Germinal center (tissue), 1 donor: ENCODE results near the gene TREX2.
A peak's percentile ranks its signal among the peaks of the same experiment; 100 is the strongest.
"Not testable (repeated sequence)": the region's sequence is repeated elsewhere in the genome, so short reads cannot be mapped to it uniquely, and the experiment has no call there.

Experiments
- DNase-seq: peaks from one replicate; pipeline ENCODE4 v3.0.0; 2012; ENCODE audit warnings: mixed read lengths, low spot score

Gene TREX2

DNA sequence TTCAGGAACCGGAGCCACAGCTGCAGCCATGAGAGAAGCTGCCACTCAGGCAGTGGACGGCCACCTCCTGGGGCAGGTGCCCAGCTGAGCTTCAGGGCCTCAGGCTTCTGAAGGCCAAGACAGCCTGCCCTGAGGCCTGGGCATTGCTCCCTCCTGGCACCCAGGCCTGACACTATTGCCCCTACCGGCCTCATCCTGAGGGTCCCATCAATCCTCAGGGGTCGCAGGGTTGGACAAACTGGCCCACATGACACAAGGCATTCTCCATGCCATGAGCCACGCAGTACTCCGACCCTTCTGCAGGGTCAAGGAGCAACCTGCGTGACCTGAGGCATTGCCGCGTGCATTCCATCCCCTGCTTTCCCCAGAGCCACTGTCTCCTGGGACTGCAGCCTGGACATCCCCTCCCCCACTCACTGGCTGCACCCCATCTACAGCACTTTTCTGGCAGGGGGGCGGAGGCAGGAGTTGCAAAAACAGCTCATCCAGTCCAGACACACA is 37.6 kb downstream of the TREX2 start:
- DNase-seq: no peak

DNA sequence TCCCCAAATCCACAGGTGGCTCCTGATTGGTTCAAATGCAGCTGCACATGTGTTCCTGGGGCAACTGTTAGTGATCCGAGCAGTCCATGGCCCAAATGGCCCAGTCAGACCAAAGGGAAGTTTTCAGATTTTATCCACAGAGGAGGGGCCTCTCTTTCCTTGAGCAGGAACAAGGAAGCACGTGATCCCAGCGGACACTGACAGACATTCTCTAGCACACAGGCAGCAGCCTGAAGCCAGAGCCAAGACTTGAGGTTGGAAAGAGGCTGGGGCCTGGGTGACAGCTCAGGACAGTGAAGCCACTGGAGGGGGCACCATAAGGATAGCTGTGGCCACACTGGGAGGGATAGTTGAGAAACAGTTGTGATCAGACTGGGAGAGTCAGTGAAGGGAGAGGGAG is 38.1 kb downstream of the TREX2 start:
- DNase-seq: no peak

DNA sequence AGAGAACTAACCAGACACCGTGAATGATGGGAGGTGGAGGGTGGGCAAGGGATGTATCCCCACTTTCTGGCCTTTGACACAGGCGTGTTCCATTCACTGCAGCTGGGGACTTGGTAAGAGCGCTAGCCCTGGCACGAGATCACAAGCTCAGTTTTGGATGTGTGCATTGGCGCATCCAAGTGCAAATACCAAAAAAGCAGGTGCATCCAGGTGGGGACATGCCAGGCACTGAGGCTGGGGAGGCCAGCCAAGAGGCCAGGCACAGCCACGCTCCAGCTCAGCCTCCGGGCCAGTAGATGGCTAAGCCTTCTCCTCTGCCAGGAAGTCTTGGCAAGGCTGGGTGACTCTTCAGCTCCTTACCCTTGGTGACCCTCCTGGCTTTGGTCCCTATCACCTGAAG is 39.0 kb downstream of the TREX2 start:
- DNase-seq: no peak

- no peak for DNase-seq
Measured at GRCh38 chrX:153406011-153406410, 39.8 kb downstream of the TREX2 start.

DNA sequence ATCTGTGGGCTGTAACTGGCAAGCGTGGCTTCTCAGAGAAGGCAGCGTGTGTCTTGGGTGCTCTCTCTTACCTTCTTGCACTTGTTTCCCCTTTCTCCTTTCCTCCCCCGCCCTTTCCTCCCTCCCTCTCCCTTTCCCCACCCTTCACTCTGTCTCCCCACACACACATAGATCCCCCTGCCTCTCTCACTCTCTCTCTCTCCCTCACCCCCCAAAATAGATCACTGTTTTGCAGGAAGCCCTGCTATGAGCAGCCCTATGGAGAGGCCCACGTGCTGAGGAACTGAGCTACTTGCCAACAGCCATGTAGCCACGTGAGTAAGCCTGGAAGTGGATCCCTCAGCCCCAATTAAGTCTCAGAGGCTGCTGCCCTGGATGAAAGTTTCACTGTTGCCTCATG is 40.4 kb downstream of the TREX2 start:
- DNase-seq: no peak

DNA sequence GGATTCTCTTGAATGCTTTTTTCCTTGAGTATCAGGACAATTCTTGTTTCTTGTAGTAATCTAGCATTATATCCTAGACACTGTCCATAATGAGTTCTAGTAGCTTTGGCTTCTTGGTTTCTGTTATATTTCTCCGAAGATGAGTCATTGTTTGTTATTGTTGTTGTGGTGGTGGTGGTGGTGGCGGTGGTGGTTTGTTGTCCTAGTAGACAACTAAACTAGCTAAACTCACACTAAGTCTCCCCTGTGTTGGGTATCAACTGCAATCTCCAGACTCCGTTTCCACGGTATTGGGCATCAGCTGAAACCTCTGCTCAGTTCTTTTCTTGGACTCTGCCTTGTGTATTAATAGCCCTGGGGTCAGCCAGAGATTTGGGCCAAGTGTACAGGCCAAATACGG is 41.5 kb downstream of the TREX2 start:
- not testable (repeated sequence) for DNase-seq

GRCh38 chrX:153401133-153401764 is 44.6 kb downstream of the TREX2 start, which contains the start of gene PNMA6E:
PNMA6E (minus strand) TSS chrX:153401350; CDS start chrX:153398849, 2,501 bp downstream.
- DNase-seq: no peak

- DNase-seq: peak; percentile 75
Measured at GRCh38 chrX:153400146-153401132, 45.4 kb downstream of the TREX2 start.

DNA sequence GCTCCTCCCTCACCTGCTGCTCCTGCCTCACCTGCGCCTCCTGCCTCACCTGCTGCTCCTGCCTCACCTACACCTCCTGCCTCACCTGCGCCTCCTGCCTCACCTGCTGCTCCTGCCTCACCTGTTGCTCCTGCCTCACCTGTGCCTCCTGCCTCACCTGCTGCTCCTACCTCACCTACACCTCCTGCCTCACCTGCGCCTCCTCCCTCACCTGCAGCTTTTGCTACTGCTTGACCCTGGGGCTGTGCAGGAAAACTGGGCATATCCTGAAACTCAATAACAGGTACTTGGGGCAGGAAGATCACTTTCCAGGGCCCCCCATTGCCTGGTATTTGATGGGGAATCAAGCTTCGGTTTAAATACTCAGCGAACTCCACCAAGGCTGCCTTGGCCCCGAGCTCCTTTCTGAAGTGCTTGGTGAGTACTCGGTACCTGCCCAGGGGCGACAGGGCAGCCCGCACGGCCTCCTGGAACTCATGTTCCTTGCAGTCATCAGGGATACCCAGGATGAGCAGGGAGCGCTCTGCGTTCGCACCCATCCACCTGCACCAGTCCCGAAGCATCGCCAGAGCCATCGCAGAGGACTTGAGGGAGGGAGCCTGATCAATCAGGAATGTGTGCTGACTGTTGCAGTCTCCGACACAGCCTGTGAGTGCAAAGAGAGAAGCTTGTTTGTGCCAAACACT is 47.4 kb downstream of the TREX2 start:
- no peak for DNase-seq

GRCh38 chrX:153397256-153397960 is 48.4 kb downstream of the TREX2 start:
- no peak for DNase-seq

DNA sequence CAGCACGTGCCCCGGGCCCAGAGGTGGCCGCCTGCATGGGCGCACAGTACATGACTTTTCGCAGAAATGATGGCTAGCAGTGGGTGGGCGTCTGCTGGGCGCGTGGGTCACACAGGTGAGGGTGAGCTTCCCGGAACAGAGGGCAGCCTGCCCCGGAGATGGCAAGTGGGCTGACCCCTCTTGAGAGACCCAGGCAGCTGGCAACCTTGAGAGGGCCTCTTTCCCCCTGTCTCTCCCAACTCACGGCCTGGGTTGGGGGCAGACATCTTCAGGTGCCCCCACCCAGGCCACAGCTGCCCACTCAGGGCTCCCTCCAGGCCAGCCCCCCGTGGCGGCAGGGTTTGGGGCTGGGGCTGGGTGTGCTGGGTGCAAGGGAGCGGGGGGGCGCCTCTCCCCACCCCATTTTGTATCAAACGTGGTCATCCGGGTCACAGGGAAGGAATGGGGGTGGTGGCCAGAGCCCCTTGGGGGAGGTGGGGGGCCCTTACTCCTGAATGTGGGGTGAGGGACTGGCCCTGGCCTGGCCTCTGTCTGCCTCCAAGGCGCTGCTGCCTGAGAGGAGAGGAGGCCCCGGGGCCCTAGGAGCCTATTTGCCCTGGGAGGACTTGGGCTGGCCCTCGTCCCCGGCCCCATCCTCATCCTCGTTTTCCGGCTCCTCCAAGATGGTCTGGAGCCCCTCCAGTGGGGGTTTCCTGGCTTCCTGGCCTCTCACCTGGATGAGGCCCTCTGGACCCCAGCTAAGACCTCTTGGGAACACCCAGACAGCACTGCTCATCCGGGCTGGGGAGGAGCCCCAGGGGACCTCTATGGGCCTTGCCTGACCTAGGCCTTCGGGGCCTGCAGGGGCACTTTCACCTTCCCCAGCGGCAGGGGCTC is 49.3 kb downstream of the TREX2 start:
- DNase-seq: no peak

DNA sequence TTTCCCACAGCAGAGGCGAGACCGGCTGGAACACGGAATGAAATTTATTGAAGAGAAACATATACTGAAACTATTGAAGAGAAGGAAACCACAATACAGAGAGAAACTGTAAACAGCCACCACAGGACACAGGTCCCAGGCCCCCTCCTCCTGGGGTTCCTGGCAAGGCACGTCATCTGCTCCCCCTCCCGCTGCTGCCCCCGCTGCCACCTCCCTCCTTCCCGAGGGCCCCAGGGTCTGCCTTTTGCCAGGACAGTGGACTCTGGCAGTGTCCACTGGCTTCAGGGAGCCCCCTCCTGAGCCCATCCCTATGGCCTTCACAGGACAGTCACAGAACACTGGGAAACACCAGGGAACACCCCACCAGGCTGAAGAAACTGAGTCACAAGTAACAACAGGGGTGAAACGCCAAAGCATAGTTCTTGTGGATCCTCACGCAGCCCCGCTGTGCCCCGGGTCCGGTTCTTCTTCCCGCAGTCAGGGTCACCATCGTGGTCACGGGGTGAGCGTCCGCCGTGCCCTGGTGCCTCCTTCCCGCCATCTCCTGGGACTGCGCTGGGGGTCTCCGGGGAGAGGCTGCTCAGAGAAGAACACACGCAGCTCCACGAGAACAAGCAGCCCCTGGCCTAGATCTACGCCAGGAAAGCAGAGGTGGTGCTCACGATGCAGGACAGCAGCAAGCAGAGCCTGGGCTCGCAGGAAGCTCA is 50.1 kb downstream of the TREX2 start:
- no peak for DNase-seq

GRCh38 chrX:153394612-153395011 is 51.2 kb downstream of the TREX2 start:
- no peak for DNase-seq
